CD4-positive, alpha-beta T cell treated with Interleukin-1 beta for 1 hour (primary cell): ENCODE results near the gene CLN3.
"Not testable (repeated sequence)": the region's sequence is repeated elsewhere in the genome, so short reads cannot be mapped to it uniquely, and the experiment has no call there.

Experiments
- DNase-seq, 2 donors: peaks; one replicate each; pipeline ENCODE4 v3.0.0-alpha.2; 2020 to 2022

Gene CLN3

GRCh38 chr16:28494121-28494851, 2.4 kb upstream of the CLN3 start, which contains the start of gene APOBR:
Gene APOBR (plus strand): TSS chr16:28494643. CDS start chr16:28494682, 39 bp downstream.
- peak; percentile 91 for DNase-seq

GRCh38 chr16:28492511-28492910, 637 bp upstream of the CLN3 start:
- DNase-seq, result no peak

- DNase-seq, result no peak
These were observed 474 bp downstream of the CLN3 start for GRCh38 chr16:28491230-28491969.

- DNase-seq, result no peak
These were observed 5.6 kb downstream of the CLN3 start for GRCh38 chr16:28486266-28486665.

- not testable (repeated sequence) for DNase-seq
These were observed 8.5 kb downstream of the CLN3 start for GRCh38 chr16:28483361-28483760.

- no peak for DNase-seq
These were observed 9.8 kb downstream of the CLN3 start for GRCh38 chr16:28482026-28482425.

GRCh38 chr16:28478506-28479180, 13.2 kb downstream of the CLN3 start:
- DNase-seq, result no peak

- DNase-seq, result no peak
These were observed 14.5 kb downstream of the CLN3 start for GRCh38 chr16:28477311-28477920.

- DNase-seq, result no peak
These were observed 16.7 kb downstream of the CLN3 start for GRCh38 chr16:28475221-28475620.

GRCh38 chr16:28473714-28474265, 18.1 kb downstream of the CLN3 start:
- DNase-seq, result no peak

- DNase-seq, result not testable (repeated sequence)
These were observed 44.8 kb downstream of the CLN3 start for GRCh38 chr16:28447081-28447480.

- not testable (repeated sequence) for DNase-seq
These were observed 45.5 kb downstream of the CLN3 start for GRCh38 chr16:28446388-28446787.

GRCh38 chr16:28443943-28444342, 47.9 kb downstream of the CLN3 start:
- DNase-seq, result not testable (repeated sequence)

GRCh38 chr16:28438899-28439298, 53.0 kb downstream of the CLN3 start:
- not testable (repeated sequence) for DNase-seq

- not testable (repeated sequence) for DNase-seq
These were observed 56.5 kb downstream of the CLN3 start for GRCh38 chr16:28435340-28435739.
